A549 (cell line): ENCODE data around the gene ARFGAP2. TPM values are rescaled to one million over a fixed set of nuclear protein-coding genes. Genes with fewer than 3 reads are reported as not detected.
A peak's percentile ranks its signal among the peaks of the same experiment; 100 is the strongest.

Experiments used
- ATAC-seq, 2 experiments: fragments of 200-7000 bp in 1 of 2; fragments of >200 bp in 1 of 2; cut with Nextera tagmentation in 1 of 2; cut with Tn5 transposase in 1 of 2; 3 replicates each; pipeline versions ENCODE4 v1.8.0 to v1.9.1; 2018 to 2020; ENCODE audit warnings: mild to moderate bottlenecking in 1 of 2, moderate library complexity in 1 of 2
- CTCF ChIA-PET: fragments of 300-600 bp; sonication (Branson Sonifier 250); formaldehyde crosslinking; extraction: SDS; loops from one replicate; lab custom pipeline; 2021; ENCODE audit warnings: antibody characterized with exemption, inconsistent platforms; lab: Yijun Ruan, JAX
- POLR2A ChIA-PET: fragments of 350-600 bp; formaldehyde crosslinking; extraction: SDS; loops from one replicate; lab custom pipeline; 2021; ENCODE audit warnings: antibody characterized with exemption, inconsistent platforms; lab: Yijun Ruan, JAX
- DNase-seq, 2 experiments: peaks; one replicate each; pipeline versions ENCODE4 v3.0.0 to v3.0.0-alpha.2; 2011 to 2016; ENCODE audit warnings: low read depth in 1 of 2, low spot score in 1 of 2
- FAIRE-seq: peaks from 2 replicates; lab custom pipeline; 2011; peaks lifted over from hg19 to GRCh38; lab: Jason Lieb, UNC
- H3K27ac ChIP-seq, 2 experiments: fragments of >200 bp; sonication (Bioruptor Twin); formaldehyde crosslinking; 3 replicates each; pipeline ENCODE4 v1.5.1; 2016 to 2017
- H3K4me1 ChIP-seq: fragments of >200 bp; sonication (Bioruptor Twin); formaldehyde crosslinking; 3 replicates; pipeline ENCODE4 v1.6.1; 2016
- H3K4me2 ChIP-seq: fragments of >200 bp; sonication (Bioruptor Twin); formaldehyde crosslinking; 3 replicates; pipeline ENCODE4 v1.6.1; 2016
- H3K4me3 ChIP-seq: fragments of >200 bp; sonication (Bioruptor Twin); formaldehyde crosslinking; 3 replicates; pipeline ENCODE4 v1.5.1; 2016
- H3K9me3 ChIP-seq: fragments of >200 bp; sonication (Bioruptor Twin); formaldehyde crosslinking; 3 replicates; pipeline ENCODE4 v1.6.1; 2016
- ATOH8 ChIP-seq: fragments of 250-450 bp; sonication (Bioruptor Pico); IDR thresholded peaks from 2 replicates; pipeline ENCODE4 v1.5.0; 2020; ENCODE audit warnings: low read depth, mild to moderate bottlenecking, moderate library complexity
- CEBPB ChIP-seq, 2 experiments: fragments of >200 bp in 1 of 2; sonication (Bioruptor Twin) in 1 of 2; formaldehyde crosslinking in 1 of 2; IDR thresholded peaks; 2 replicates each; pipeline ENCODE4 v1.6.1; 2012 to 2016
- CTCF ChIP-seq: fragments of >200 bp; sonication (Bioruptor Twin); formaldehyde crosslinking; IDR thresholded peaks from 3 replicates; pipeline ENCODE4 v1.5.1; 2016
- EHF ChIP-seq: fragments of 250-450 bp; sonication (Bioruptor Pico); IDR thresholded peaks from 2 replicates; pipeline ENCODE4 v1.5.0; 2020; ENCODE audit warnings: mild to moderate bottlenecking
- EHMT2 ChIP-seq: fragments of 200-600 bp; sonication (generic); IDR thresholded peaks from 2 replicates; pipeline ENCODE4 v1.6.1; 2016; ENCODE audit warnings: antibody characterized with exemption, low read depth, mild to moderate bottlenecking, moderate library complexity
- FOSL2 ChIP-seq, 2 experiments: fragments of 450-650 bp in 1 of 2; fragments of >200 bp in 1 of 2; sonication (Bioruptor Twin) in 1 of 2; formaldehyde crosslinking; IDR thresholded peaks; 2 replicates each; pipeline versions ENCODE4 v1.5.0 to v1.6.1; 2016 to 2020; ENCODE audit warnings: mild to moderate bottlenecking in 1 of 2, moderate library complexity in 1 of 2
- FOXS1 ChIP-seq: fragments of 250-450 bp; sonication (Bioruptor Pico); IDR thresholded peaks from 2 replicates; pipeline ENCODE4 v1.5.0; 2020; ENCODE audit warnings: mild to moderate bottlenecking, moderate library complexity
- GATA3 ChIP-seq: IDR thresholded peaks from 2 replicates; pipeline ENCODE4 v1.6.1; 2012; ENCODE audit warnings: borderline replicate concordance
- HDAC2 ChIP-seq: fragments of 200-600 bp; sonication (generic); IDR thresholded peaks from 2 replicates; pipeline ENCODE4 v1.6.1; 2016
- HOXA7 ChIP-seq: fragments of 250-450 bp; sonication (Bioruptor Pico); IDR thresholded peaks from 2 replicates; pipeline ENCODE4 v1.5.0; 2020; ENCODE audit warnings: mild to moderate bottlenecking, moderate library complexity
- KDM5A ChIP-seq: fragments of 200-600 bp; sonication (generic); IDR thresholded peaks from 2 replicates; pipeline ENCODE4 v1.6.1; 2016; ENCODE audit warnings: antibody characterized with exemption, mild to moderate bottlenecking
- MAX ChIP-seq: IDR thresholded peaks from 2 replicates; pipeline ENCODE4 v1.6.1; 2012
- NFE2L2 ChIP-seq: fragments of 150-350 bp; conservative IDR thresholded peaks from 2 replicates; pipeline ENCODE4 v1.6.1; 2014; ENCODE audit warnings: low read length
- NPAS2 ChIP-seq: fragments of 250-450 bp; sonication (Bioruptor Pico); IDR thresholded peaks from 2 replicates; pipeline ENCODE4 v1.8.0; 2022; ENCODE audit warnings: mild to moderate bottlenecking, moderate library complexity, borderline replicate concordance
- PBX3 ChIP-seq: IDR thresholded peaks from 2 replicates; pipeline ENCODE4 v1.6.1; 2012
- PHF8 ChIP-seq: fragments of 200-600 bp; sonication (generic); IDR thresholded peaks from 2 replicates; pipeline ENCODE4 v1.6.1; 2016; ENCODE audit warnings: low read depth, mild to moderate bottlenecking, antibody characterized with exemption, moderate library complexity, borderline replicate concordance
- RAD21 ChIP-seq, 2 experiments: fragments of >200 bp in 1 of 2; sonication (Bioruptor Twin) in 1 of 2; formaldehyde crosslinking in 1 of 2; IDR thresholded peaks in 1 of 2; conservative IDR thresholded peaks in 1 of 2; 2 replicates in 1 of 2; 3 replicates in 1 of 2; pipeline ENCODE4 v1.6.1; 2012 to 2018; ENCODE audit warnings: inconsistent platforms in 1 of 2
- RARB ChIP-seq: fragments of 250-450 bp; sonication (Bioruptor Pico); IDR thresholded peaks from 2 replicates; pipeline ENCODE4 v1.8.0; 2021; ENCODE audit warnings: mild to moderate bottlenecking, moderate library complexity
- RCOR1 ChIP-seq: fragments of 150-350 bp; IDR thresholded peaks from 2 replicates; pipeline ENCODE4 v1.6.1; 2014; ENCODE audit warnings: antibody characterized with exemption, low read length, low read depth
- REST ChIP-seq: fragments of 200-600 bp; sonication (generic); IDR thresholded peaks from 2 replicates; pipeline ENCODE4 v1.6.1; 2016; ENCODE audit warnings: antibody characterized with exemption, mild to moderate bottlenecking, moderate library complexity
- RFX5 ChIP-seq: fragments of 450-650 bp; IDR thresholded peaks from 2 replicates; pipeline ENCODE4 v1.7.1; 2014; ENCODE audit warnings: antibody characterized with exemption, mild to moderate bottlenecking, moderate library complexity
- SMC3 ChIP-seq: fragments of >200 bp; sonication (Bioruptor Twin); formaldehyde crosslinking; IDR thresholded peaks from 3 replicates; pipeline ENCODE4 v1.6.1; 2018; ENCODE audit warnings: inconsistent platforms
- TP53 ChIP-seq: fragments of 250-450 bp; sonication (Bioruptor Pico); IDR thresholded peaks from 2 replicates; pipeline ENCODE4 v1.5.0; 2021; ENCODE audit warnings: mild to moderate bottlenecking, moderate library complexity
- USF2 ChIP-seq: fragments of 450-650 bp; IDR thresholded peaks from 2 replicates; pipeline ENCODE4 v1.6.1; 2014; ENCODE audit warnings: antibody characterized with exemption
- WGBS: methylation state at CpG from one replicate; pipeline ENCODE4 v1.1.6; 2017; ENCODE audit errors: missing lambda C conversion rate; 5-methylcytosine and 5-hydroxymethylcytosine counted together
- polyA plus RNA-seq, 4 experiments: library from polyadenylated mRNA; depleted of rRNA in 3 of 4; stranded (reverse); fragments of >200 nt; fragmentation: RNase III in 1 of 4; extraction: RNeasy Plus Mini Kit Qiagen cat#74134 plus additional on column Dnase treatment in 1 of 4; gene quantifications; 2 replicates in 3 of 4; 3 replicates in 1 of 4; pipeline ENCODE4 v1.2.3, GENCODE V29; 2011 to 2017

The ARFGAP2 gene
- polyA plus RNA-seq, 2 of the 4 experiments (the other 2 are of a cell fraction), result 29.5 to 34.0 TPM

- Histone ChIP-seq H3K27ac (peak overlapping the region; percentile 96 to 99), H3K4me2 (peak overlapping the region; percentile 92), H3K9me3 (no peaks in the 10 kb centered on the region), H3K4me1 (peaks cover 49% of the 10 kb centered on the region), H3K4me3 (peak overlapping the region; percentile 77)
- no peak for FAIRE-seq
- POLR2A ChIA-PET, result interaction anchor here (0.8 to 3.2 kb wide), 7 partner anchors 18 to 43 kb away, joined by 3 to 50 read pairs (median 5); partner anchors contain the start of gene ACP2
- CTCF ChIA-PET, result interaction anchor here (0.8 to 11.9 kb wide), 9 partner anchors 9 to 139 kb away, joined by 3 to 101 read pairs (median 9); partner anchors contain the start of genes ARFGAP2, NR1H3 and PACSIN3
- peak; percentile 62 for DNase-seq
- TF ChIP-seq PHF8 (no peak), USF2 (no peak), PBX3 (peak; percentile 51; the same call in 1 of the 2 replicates), HDAC2 (no peak), RARB (CRISPR knock-in tag) (no peak), KDM5A (no peak), RFX5 (no peak), FOXS1 (CRISPR knock-in tag) (no peak), FOSL2 (IDR thresholded peaks at IDR 0.05) (peak; percentile 17; the same call in 1 of the 2 replicates), FOSL2 (CRISPR knock-in tag; IDR thresholded peaks at IDR 0.05) (peak; percentile 67; the same call in 1 of the 2 replicates), CEBPB (IDR thresholded peaks at IDR 0.05) (0 out of 4 replicates have a peak, but pooled peaks of 1 of the 2 experiments have one; percentile 26), CTCF (peak; percentile 18; the same call in 1 of the 3 replicates), ATOH8 (CRISPR knock-in tag) (no peak), EHF (CRISPR knock-in tag) (no peak), TP53 (CRISPR knock-in tag) (no peak), NPAS2 (CRISPR knock-in tag) (no peak), EHMT2 (no peak), RAD21 (conservative IDR thresholded peaks at IDR 0.05 in 1 of 2, IDR thresholded peaks at IDR 0.05 in 1 of 2) (peak in 1 of 2 experiments; percentile 20; a peak in 1 of 5 replicates), GATA3 (peak; percentile 52; the same call in 1 of the 2 replicates), HOXA7 (CRISPR knock-in tag) (no peak), REST (no peak), NFE2L2 (no peak), MAX (peak; percentile 70), RCOR1 (no peak), SMC3 (peak; percentile 46)
- under 1% methylated on average over 12 of the region's 12 CpGs for WGBS
- peak; percentile 60 to 61 for ATAC-seq
Observed at GRCh38 chr11:47216121-47216798, 39.6 kb upstream of the ARFGAP2 start.
